ENCODE results near the gene PRICKLE4.

Gene PRICKLE4

DNA sequence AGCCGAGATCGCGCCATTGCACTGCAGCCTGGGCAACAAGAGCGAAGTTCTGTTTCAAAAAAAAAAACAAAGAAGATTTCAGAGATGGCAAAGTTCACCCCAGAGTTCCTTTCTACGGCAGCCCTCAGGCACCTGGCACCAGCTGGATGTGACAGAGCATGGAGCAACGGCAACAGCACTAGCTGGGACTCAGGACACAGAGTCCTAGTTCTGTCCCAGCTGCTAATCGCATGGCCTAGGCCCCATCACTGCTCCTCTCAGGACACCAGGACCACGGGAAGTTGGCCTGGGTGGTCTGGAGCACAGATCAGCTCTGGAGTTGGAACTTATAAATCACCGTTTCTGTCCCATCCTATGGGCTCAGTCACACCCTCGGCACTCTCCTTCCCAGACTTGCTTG is 34.5 kb upstream of the PRICKLE4 start:
- no peak for DNase-seq (ENCODE audit: extremely low read depth, low read depth)
- no peak overlapping the region for H3K4me3 ChIP-seq (replicated peaks; ENCODE audit: low read depth, low read length)
- TF ChIP-seq, protein P1, sequence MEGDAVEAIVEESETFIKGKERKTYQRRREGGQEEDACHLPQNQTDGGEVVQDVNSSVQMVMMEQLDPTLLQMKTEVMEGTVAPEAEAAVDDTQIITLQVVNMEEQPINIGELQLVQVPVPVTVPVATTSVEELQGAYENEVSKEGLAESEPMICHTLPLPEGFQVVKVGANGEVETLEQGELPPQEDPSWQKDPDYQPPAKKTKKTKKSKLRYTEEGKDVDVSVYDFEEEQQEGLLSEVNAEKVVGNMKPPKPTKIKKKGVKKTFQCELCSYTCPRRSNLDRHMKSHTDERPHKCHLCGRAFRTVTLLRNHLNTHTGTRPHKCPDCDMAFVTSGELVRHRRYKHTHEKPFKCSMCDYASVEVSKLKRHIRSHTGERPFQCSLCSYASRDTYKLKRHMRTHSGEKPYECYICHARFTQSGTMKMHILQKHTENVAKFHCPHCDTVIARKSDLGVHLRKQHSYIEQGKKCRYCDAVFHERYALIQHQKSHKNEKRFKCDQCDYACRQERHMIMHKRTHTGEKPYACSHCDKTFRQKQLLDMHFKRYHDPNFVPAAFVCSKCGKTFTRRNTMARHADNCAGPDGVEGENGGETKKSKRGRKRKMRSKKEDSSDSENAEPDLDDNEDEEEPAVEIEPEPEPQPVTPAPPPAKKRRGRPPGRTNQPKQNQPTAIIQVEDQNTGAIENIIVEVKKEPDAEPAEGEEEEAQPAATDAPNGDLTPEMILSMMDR (IDR thresholded peaks at IDR 0.05; ENCODE audit: low read depth, low read length, missing control alignments), result no peak

DNA sequence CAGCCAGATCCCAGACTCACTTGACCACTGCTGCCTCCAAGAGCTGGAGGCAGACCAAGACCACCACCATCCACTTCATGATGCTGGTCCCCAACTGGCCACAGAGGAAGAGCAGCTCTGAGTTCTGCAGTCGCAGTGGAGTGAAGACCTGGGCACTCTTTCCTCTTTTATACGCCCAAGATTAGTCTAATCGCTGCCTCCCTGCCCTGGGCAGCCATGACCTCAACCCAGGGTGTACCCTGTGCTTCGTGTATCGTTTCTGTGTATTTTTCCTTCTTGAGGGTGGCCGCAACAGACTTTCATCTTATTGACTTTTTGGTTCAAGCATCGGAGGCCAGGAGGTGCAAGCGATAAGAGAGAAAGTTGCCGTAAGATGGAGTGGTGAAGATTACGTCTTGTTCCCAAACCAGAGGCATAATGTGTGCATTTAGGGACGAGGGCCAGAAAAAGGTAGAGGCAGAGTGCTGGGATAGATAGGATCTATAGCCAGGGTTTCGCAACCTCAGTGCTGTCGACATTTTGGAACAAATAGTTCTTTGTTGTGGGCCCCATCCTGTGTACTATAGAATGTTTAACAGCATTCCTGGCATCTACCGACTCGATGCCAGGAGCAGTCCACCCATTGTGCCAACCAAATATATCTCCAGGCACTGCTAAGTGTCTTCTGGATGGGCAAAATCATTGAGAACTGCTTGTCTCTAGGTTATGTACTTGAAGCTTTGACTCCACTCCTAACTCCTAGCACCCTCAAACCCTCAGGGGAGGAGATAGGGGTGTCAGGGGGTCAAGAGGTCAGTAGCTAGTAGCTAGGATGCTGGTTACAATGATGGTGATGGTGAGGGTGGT is 33.1 kb upstream of the PRICKLE4 start, which contains the start of gene PGC:
Gene PGC (minus strand): TSS at position 142 of the 846 bp plus-strand sequence. CDS start 63 bp downstream, at position 79.
- no peak for DNase-seq (ENCODE audit: extremely low read depth, low read depth)
- H3K4me3 ChIP-seq (replicated peaks; ENCODE audit: low read depth, low read length), result no peak within 1 kb of the TSS
- TF ChIP-seq, protein P1 (IDR thresholded peaks at IDR 0.05; ENCODE audit: low read depth, low read length, missing control alignments), result no peak

DNA sequence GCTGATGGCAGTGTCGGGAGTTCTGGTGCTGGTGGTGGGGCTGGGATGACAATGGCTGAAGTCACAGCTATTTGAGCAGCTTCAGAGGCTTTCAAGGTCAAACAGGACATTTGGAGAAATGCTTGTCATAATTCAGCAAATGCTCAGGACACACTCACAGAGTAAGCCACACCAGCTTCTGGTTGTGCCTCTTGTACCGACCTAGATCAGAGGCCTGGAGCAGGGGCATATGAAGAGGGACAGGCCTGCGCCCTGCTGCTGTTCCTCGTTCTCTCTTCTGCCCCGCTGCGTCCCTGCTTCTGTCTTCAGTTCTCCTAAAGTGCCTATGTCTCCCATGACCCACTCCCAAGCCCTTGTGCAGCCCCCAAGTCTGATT is 32.5 kb upstream of the PRICKLE4 start:
- no peak overlapping the region for H3K4me3 ChIP-seq (replicated peaks; ENCODE audit: low read depth, low read length)
- DNase-seq (ENCODE audit: extremely low read depth, low read depth), result no peak
- TF ChIP-seq, protein P1 (IDR thresholded peaks at IDR 0.05; ENCODE audit: low read depth, low read length, missing control alignments), result no peak

DNA sequence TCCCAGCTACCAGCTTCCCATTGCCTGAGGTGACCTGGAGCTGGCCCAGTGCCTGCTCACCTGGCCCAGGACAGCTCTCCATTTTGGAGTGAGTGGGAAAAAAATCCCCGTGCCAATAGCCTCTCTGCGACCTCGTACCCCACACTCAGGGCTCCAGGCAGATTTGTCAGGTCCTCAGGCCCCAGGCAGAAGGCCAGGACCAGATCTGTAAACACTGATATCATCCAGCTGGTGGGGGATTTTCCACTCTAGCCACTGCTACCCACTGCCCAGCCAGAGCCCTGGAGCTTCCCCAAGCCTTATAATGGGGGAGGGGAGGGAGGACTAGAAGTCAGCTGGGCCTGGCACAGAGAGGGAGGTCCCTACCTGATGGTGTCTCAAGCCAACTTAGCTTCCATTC is 32.0 kb upstream of the PRICKLE4 start:
- no peak overlapping the region for H3K4me3 ChIP-seq (replicated peaks; ENCODE audit: low read depth, low read length)
- DNase-seq (ENCODE audit: extremely low read depth, low read depth), result no peak
- TF ChIP-seq, protein P1 (IDR thresholded peaks at IDR 0.05; ENCODE audit: low read depth, low read length, missing control alignments), result no peak

DNA sequence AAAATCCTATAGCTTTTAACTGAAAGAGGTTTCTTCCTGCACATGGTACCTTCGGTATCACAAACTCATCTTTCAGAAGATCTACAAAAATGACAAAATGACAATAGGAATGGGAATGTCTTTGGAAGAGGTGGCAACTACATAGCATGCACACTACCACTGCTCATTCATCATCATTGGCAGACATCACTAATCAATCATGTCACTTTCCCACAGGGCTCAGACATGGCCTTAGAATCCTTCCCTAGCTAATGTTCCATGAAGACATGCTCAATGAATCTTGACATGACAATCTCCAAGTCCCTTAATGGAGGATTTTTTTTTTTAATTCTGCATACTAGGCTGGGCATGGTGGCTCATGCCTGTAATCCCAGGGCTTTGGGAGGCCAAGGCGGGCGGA is 30.2 kb upstream of the PRICKLE4 start:
- DNase-seq (ENCODE audit: extremely low read depth, low read depth), result no peak
- TF ChIP-seq, protein P1 (IDR thresholded peaks at IDR 0.05; ENCODE audit: low read depth, low read length, missing control alignments), result no peak
- H3K4me3 ChIP-seq (replicated peaks; ENCODE audit: low read depth, low read length), result no peak overlapping the region

DNA sequence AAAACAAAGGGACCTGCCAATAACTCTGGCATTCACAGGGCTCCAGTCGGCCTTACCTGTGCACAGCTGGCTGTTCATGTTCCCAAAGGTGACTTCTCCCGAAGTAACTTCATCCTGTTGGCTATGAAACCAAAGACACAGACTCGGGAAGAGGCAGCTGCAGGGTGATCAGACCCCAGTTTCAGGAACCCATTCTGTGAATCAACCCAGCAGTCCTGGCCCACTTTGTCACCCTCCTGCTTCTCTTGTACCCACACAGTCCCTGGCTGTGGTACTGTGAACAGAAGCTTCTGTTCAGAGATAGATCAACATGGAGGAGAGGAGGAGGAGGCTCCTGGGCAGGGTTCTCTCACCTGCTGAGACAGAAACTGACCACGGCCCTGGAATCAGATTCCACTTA is 24.7 kb upstream of the PRICKLE4 start:
- no peak overlapping the region for H3K4me3 ChIP-seq (replicated peaks; ENCODE audit: low read depth, low read length)
- TF ChIP-seq, protein P1 (IDR thresholded peaks at IDR 0.05; ENCODE audit: low read depth, low read length, missing control alignments), result no peak
- DNase-seq (ENCODE audit: extremely low read depth, low read depth), result no peak

Measured in HFF-Myc (cell line).